A673 (cell line): Measurements from ENCODE around the gene NDUFAF3.

Experiments used
- CTCF ChIP-seq: fragments of 300-800, 200-600 bp; sonication (generic); conservative IDR thresholded peaks from 2 replicates; pipeline ENCODE4 v1.5.1; 2017; ENCODE audit warnings: low read depth, mild to moderate bottlenecking, antibody characterized with exemption, low read length, moderate library complexity, mixed read lengths
- EZH2 ChIP-seq: fragments of 200-600 bp; sonication (generic); IDR thresholded peaks from 2 replicates; pipeline ENCODE4 v1.6.1; 2017; ENCODE audit warnings: borderline replicate concordance, low read depth, mild to moderate bottlenecking, mixed read lengths, antibody characterized with exemption, low read length; ENCODE audit not compliant: poor library complexity, severe bottlenecking

GRCh38 chr3:49058011-49058410 is 36.1 kb downstream of the NDUFAF3 start:
- TF ChIP-seq CTCF (no peak), EZH2 (no peak)
